H1 (cell line): ENCODE data around the gene IL36G. TPM values are rescaled to one million over a fixed set of nuclear protein-coding genes. Genes with fewer than 3 reads are reported as not detected.

ENCODE experiments used
- CTCF ChIA-PET: fragments of 300-600 bp; sonication (Branson Sonifier 250); formaldehyde crosslinking; loops from one replicate; lab custom pipeline; 2021; ENCODE audit not compliant: partially characterized antibody; lab: Charles Lee
- POLR2A ChIA-PET: fragments of 300-600 bp; sonication (Branson Sonifier 250); formaldehyde crosslinking; loops from one replicate; lab custom pipeline; 2021; ENCODE audit warnings: inconsistent platforms; ENCODE audit not compliant: partially characterized antibody; lab: Charles Lee
- DNase-seq, 2 experiments: peaks; one replicate each; pipeline versions ENCODE4 v3.0.0 to v3.0.0-alpha.2; 2010 to 2022; ENCODE audit warnings: low spot score in 2 of 2, low read depth in 1 of 2, mixed read lengths in 1 of 2
- FAIRE-seq: peaks from 2 replicates; lab custom pipeline; 2011; peaks lifted over from hg19 to GRCh38; lab: Jason Lieb, UNC
- H2AFZ ChIP-seq: 2 replicates; pipeline ENCODE4 v1.8.1; 2012; ENCODE audit warnings: low read length, inconsistent platforms
- H2AK5ac ChIP-seq: 2 replicates; pipeline ENCODE4 v1.6.1; 2013; ENCODE audit warnings: low read depth, low read length
- H2BK120ac ChIP-seq: replicated peaks from 2 replicates; pipeline ENCODE3; 2013; ENCODE audit warnings: low read depth, low read length, inconsistent platforms
- H2BK12ac ChIP-seq: 2 replicates; pipeline ENCODE4 v1.6.1; 2013; ENCODE audit warnings: low read depth, low read length
- H2BK15ac ChIP-seq: 2 replicates; pipeline ENCODE4 v1.6.1; 2013; ENCODE audit warnings: low read length
- H2BK20ac ChIP-seq: 2 replicates; pipeline ENCODE4 v1.6.1; 2013; ENCODE audit warnings: low read length
- H2BK5ac ChIP-seq: 2 replicates; pipeline ENCODE4 v1.6.1; 2013; ENCODE audit warnings: low read depth, low read length
- H3K14ac ChIP-seq: 2 replicates; pipeline ENCODE4 v1.6.1; 2013; ENCODE audit warnings: inconsistent platforms; ENCODE audit not compliant: insufficient read length
- H3K18ac ChIP-seq: 2 replicates; pipeline ENCODE4 v1.6.1; 2013; ENCODE audit warnings: low read length; ENCODE audit errors: extremely low read depth
- H3K23ac ChIP-seq: 2 replicates; pipeline ENCODE4 v1.6.1; 2013; ENCODE audit warnings: inconsistent platforms; ENCODE audit not compliant: insufficient read length
- H3K23me2 ChIP-seq: 2 replicates; pipeline ENCODE4 v1.6.1; 2013; ENCODE audit warnings: low read depth, low read length
- H3K27ac ChIP-seq: 2 replicates; pipeline ENCODE4 v1.6.1; 2011; ENCODE audit warnings: low read depth, low read length, inconsistent platforms
- H3K27me3 ChIP-seq, 4 experiments: replicated peaks in 1 of 4; 1 replicate in 1 of 4; 2 replicates in 3 of 4; pipeline versions ENCODE4 v1.6.1 to v1.8.1; 2011 to 2013; ENCODE audit warnings: low read length in 3 of 4, mild to moderate bottlenecking in 3 of 4, inconsistent platforms in 2 of 4, mixed read lengths in 2 of 4, moderate library complexity in 1 of 4; ENCODE audit not compliant: control insufficient read depth in 3 of 4, insufficient read depth in 3 of 4; ENCODE audit errors: extremely low read depth in 1 of 4
- H3K36me3 ChIP-seq, 4 experiments: 2 replicates each; pipeline versions ENCODE4 v1.6.1 to v1.8.1; 2011 to 2013; ENCODE audit warnings: mild to moderate bottlenecking in 4 of 4, low read length in 3 of 4, moderate library complexity in 2 of 4, control low read depth in 1 of 4, inconsistent platforms in 1 of 4; ENCODE audit not compliant: insufficient read depth in 4 of 4, control insufficient read depth in 2 of 4
- H3K4ac ChIP-seq: replicated peaks from 2 replicates; pipeline ENCODE3; 2013; ENCODE audit warnings: low read length, low read depth, mixed read lengths, inconsistent platforms; ENCODE audit not compliant: insufficient read length
- H3K4me1 ChIP-seq, 4 experiments: replicated peaks in 1 of 4; 1 replicate in 1 of 4; 2 replicates in 3 of 4; pipeline versions ENCODE4 v1.6.1 to v1.8.1; 2011 to 2013; ENCODE audit warnings: low read length in 3 of 4, inconsistent platforms in 2 of 4, mixed read lengths in 1 of 4; ENCODE audit not compliant: insufficient read depth in 4 of 4, control insufficient read depth in 3 of 4
- H3K4me2 ChIP-seq, 2 experiments: 2 replicates each; pipeline versions ENCODE4 v1.6.1 to v1.8.1; 2011 to 2013; ENCODE audit warnings: low read depth in 2 of 2, low read length in 2 of 2, control low read depth in 1 of 2, inconsistent platforms in 1 of 2, mild to moderate bottlenecking in 1 of 2; ENCODE audit not compliant: insufficient read depth in 1 of 2
- H3K4me3 ChIP-seq, 4 experiments: fragments of 200-600, 300-600 bp in 1 of 4; sonication (generic), shearing (Covaris generic), sonication (Bioruptor Twin) in 1 of 4; 2 replicates each; pipeline versions ENCODE4 v1.5.1 to v1.8.1; 2011 to 2016; ENCODE audit warnings: low read length in 4 of 4, low read depth in 3 of 4, control low read depth in 2 of 4, inconsistent platforms in 2 of 4, mild to moderate bottlenecking in 2 of 4, mixed read lengths in 1 of 4, moderate library complexity in 1 of 4; ENCODE audit not compliant: insufficient read depth in 2 of 4; ENCODE audit errors: extremely low read depth in 1 of 4
- H3K56ac ChIP-seq: replicated peaks from 2 replicates; pipeline ENCODE3; 2013; ENCODE audit warnings: low read depth, mild to moderate bottlenecking, mixed read lengths, low read length, inconsistent platforms; ENCODE audit not compliant: insufficient read length
- H3K79me1 ChIP-seq: 2 replicates; pipeline ENCODE4 v1.6.1; 2013; ENCODE audit warnings: low read depth, low read length, control low read depth
- H3K79me2 ChIP-seq, 2 experiments: 2 replicates each; pipeline versions ENCODE4 v1.6.1 to v1.8.1; 2012 to 2013; ENCODE audit warnings: low read length in 2 of 2, mild to moderate bottlenecking in 2 of 2, inconsistent platforms in 1 of 2; ENCODE audit not compliant: insufficient read depth in 2 of 2, control insufficient read depth in 1 of 2
- H3K9ac ChIP-seq, 4 experiments: replicated peaks in 1 of 4; 1 replicate in 1 of 4; 2 replicates in 3 of 4; pipeline versions ENCODE4 v1.6.1 to v1.8.1; 2011 to 2013; ENCODE audit warnings: low read depth in 3 of 4, low read length in 3 of 4, control low read depth in 2 of 4, mild to moderate bottlenecking in 2 of 4, moderate library complexity in 2 of 4, inconsistent platforms in 1 of 4; ENCODE audit errors: extremely low read depth in 1 of 4
- H3K9me3 ChIP-seq, 2 experiments: 2 replicates each; pipeline versions ENCODE4 v1.6.1 to v1.8.1; 2012 to 2013; ENCODE audit warnings: mild to moderate bottlenecking in 2 of 2, moderate library complexity in 2 of 2, control low read depth in 1 of 2, inconsistent platforms in 1 of 2, low read depth in 1 of 2, low read length in 1 of 2, mixed read lengths in 1 of 2; ENCODE audit not compliant: insufficient read depth in 2 of 2
- H4K20me1 ChIP-seq, 2 experiments: replicated peaks in 1 of 2; 2 replicates each; pipeline versions ENCODE3 to v1.8.1; 2011 to 2013; ENCODE audit warnings: inconsistent platforms in 2 of 2, low read length in 2 of 2, mild to moderate bottlenecking in 1 of 2; ENCODE audit not compliant: insufficient read depth in 2 of 2, control insufficient read depth in 1 of 2
- H4K5ac ChIP-seq: 2 replicates; pipeline ENCODE4 v1.6.1; 2013; ENCODE audit warnings: low read length, low read depth, mixed read lengths, inconsistent platforms; ENCODE audit not compliant: insufficient read length
- H4K8ac ChIP-seq: 2 replicates; pipeline ENCODE4 v1.8.0; 2013; ENCODE audit warnings: mild to moderate bottlenecking, moderate library complexity, low read length, inconsistent platforms; ENCODE audit not compliant: insufficient read depth; ENCODE audit errors: extremely low read depth
- H4K91ac ChIP-seq: replicated peaks from 2 replicates; pipeline ENCODE3; 2013; ENCODE audit warnings: low read length, mixed read lengths, inconsistent platforms; ENCODE audit not compliant: insufficient read length
- ATF2 ChIP-seq: IDR thresholded peaks from 2 replicates; pipeline ENCODE4 v1.6.1; 2012; ENCODE audit warnings: low read length, inconsistent platforms
- CBX8 ChIP-seq: fragments of 300-800, 300-1000 bp; sonication (generic); IDR thresholded peaks from 2 replicates; pipeline ENCODE4 v1.7.1; 2016; ENCODE audit warnings: low read depth, low read length, borderline replicate concordance
- HDAC2 ChIP-seq, 2 experiments: fragments of 300-600 bp in 1 of 2; sonication (generic) in 1 of 2; IDR thresholded peaks; 2 replicates each; pipeline ENCODE4 v1.6.1; 2011 to 2012; ENCODE audit warnings: low read depth in 2 of 2, low read length in 2 of 2, mild to moderate bottlenecking in 2 of 2, moderate library complexity in 2 of 2, borderline replicate concordance in 1 of 2, inconsistent platforms in 1 of 2
- KDM1A ChIP-seq: fragments of 200-600, 300-600 bp; sonication (generic); IDR thresholded peaks from 2 replicates; pipeline ENCODE4 v1.7.1; 2016; ENCODE audit warnings: mild to moderate bottlenecking, low read length, borderline replicate concordance
- KDM5A ChIP-seq: fragments of 200-600 bp; IDR thresholded peaks from 2 replicates; pipeline ENCODE4 v1.7.1; 2012; ENCODE audit warnings: mild to moderate bottlenecking, low read length, inconsistent platforms, mixed read lengths
- POLR2AphosphoS5 ChIP-seq: IDR thresholded peaks from 2 replicates; pipeline ENCODE4 v1.6.1; 2011; ENCODE audit warnings: low read depth, low read length
- SP4 ChIP-seq: IDR thresholded peaks from 2 replicates; pipeline ENCODE4 v1.6.1; 2012; ENCODE audit warnings: low read length, inconsistent platforms
- SRF ChIP-seq: IDR thresholded peaks from 2 replicates; pipeline ENCODE4 v1.6.1; 2011; ENCODE audit warnings: mild to moderate bottlenecking, low read depth, low read length, moderate library complexity
- SUZ12 ChIP-seq: fragments of 200-600 bp; sonication (generic); IDR thresholded peaks from 2 replicates; pipeline ENCODE4 v1.6.1; 2012; ENCODE audit warnings: mild to moderate bottlenecking, inconsistent platforms, low read length, moderate library complexity, mixed read lengths
- TAF1 ChIP-seq: IDR thresholded peaks from 2 replicates; pipeline ENCODE4 v1.6.1; 2011; ENCODE audit warnings: mild to moderate bottlenecking, low read depth, low read length
- YY1 ChIP-seq: IDR thresholded peaks from 2 replicates; pipeline ENCODE4 v1.6.1; 2011; ENCODE audit warnings: low read depth, mild to moderate bottlenecking, low read length
- ZNF274 ChIP-seq: IDR thresholded peaks from 2 replicates; pipeline ENCODE4 v1.7.0; 2012; ENCODE audit warnings: low read length, borderline replicate concordance; ENCODE audit errors: extremely low read depth
- WGBS, 2 experiments: shearing (Covaris generic) in 1 of 2; methylation state at CpG; one replicate each; pipeline versions ENCODE4 v1.1.6 to v1.1.7; 2013 to 2015; ENCODE audit warnings: low lambda C conversion rate in 2 of 2, mixed read lengths in 2 of 2, inconsistent platforms in 1 of 2, low coverage in 1 of 2, missing lambda C conversion rate in 1 of 2; ENCODE audit not compliant: insufficient replicate concordance in 2 of 2, insufficient coverage in 1 of 2, insufficient read length in 1 of 2; ENCODE audit errors: extremely low coverage in 1 of 2, missing lambda C conversion rate in 1 of 2; 5-methylcytosine and 5-hydroxymethylcytosine counted together
- polyA plus RNA-seq, 7 experiments: library from polyadenylated mRNA; depleted of rRNA in 3 of 7; stranded (reverse) in 5 of 7; unstranded in 2 of 7; fragments of >200 nt in 5 of 7; fragments of 200-250 nt in 2 of 7; gene quantifications; 1 replicate in 5 of 7; 2 replicates in 1 of 7; 4 replicates in 1 of 7; pipeline versions ENCODE4 v1.2.1 to v1.2.3, GENCODE V29; 2011 to 2013; ENCODE audit warnings: missing spikeins in 2 of 7, mixed read lengths in 2 of 7
- total RNA-seq: library from RNA; stranded (reverse); fragmentation: NEBNext Ultra II Directional; extraction: Animal tissue kit (Norgen Biotek cat#: 25700); gene quantifications from 2 replicates; pipeline ENCODE4 v1.2.1, GENCODE V29; 2021

IL36G gene
- total and polyA plus RNA-seq, 2 of the 8 experiments (the other 6 are each of a cell fraction or from before 2014, with no cell fraction given) = 0.39 TPM; not detected in 1

GRCh38 chr2:112947374-112947773 is 30.4 kb upstream of the IL36G start:
- WGBS, 2 experiments = 76% methylated on average over 2 of the region's 2 CpGs; no CpG with 5 or more reads in 1 of the 2 experiments
- no peak overlapping the region for H2BK15ac ChIP-seq
- DNase-seq = no peak
- no peak for TF ChIP-seq ZNF274
- TF ChIP-seq KDM1A = no peak
- no peak for TF ChIP-seq YY1
- TF ChIP-seq POLR2AphosphoS5 = no peak
- no peak for TF ChIP-seq TAF1
- TF ChIP-seq SUZ12 = no peak
- no peak for TF ChIP-seq KDM5A
- TF ChIP-seq CBX8 = no peak
- TF ChIP-seq SP4 = no peak
- no peak for TF ChIP-seq ATF2
- no peak for TF ChIP-seq HDAC2 (IDR thresholded peaks at IDR 0.05; ENCODE audit: borderline replicate concordance in 1 of 2, low read depth in 2 of 2, low read length in 2 of 2)
- no peak for TF ChIP-seq SRF

More at GRCh38 chr2:112947374-112947773, 30.4 kb upstream of the IL36G start:
- Histone ChIP-seq H3K79me1 (no peaks in the 10 kb centered on the region), H3K9ac (no peak overlapping the region), H3K23ac (no peak overlapping the region), H3K9me3 (no peaks in the 10 kb centered on the region), H4K8ac (no peak overlapping the region), H2BK20ac (no peak overlapping the region), H3K18ac (no peak overlapping the region), H4K91ac (no peak overlapping the region), H4K20me1 (no peaks in the 10 kb centered on the region), H3K27ac (no peak overlapping the region), H3K14ac (no peak overlapping the region), H3K4me1 (no peaks in the 10 kb centered on the region), H3K4ac (no peak overlapping the region), H2AFZ (no peak overlapping the region), H4K5ac (no peak overlapping the region), H3K4me2 (no peak overlapping the region), H2BK12ac (no peak overlapping the region), H3K56ac (no peak overlapping the region), H3K23me2 (no peaks in the 10 kb centered on the region), H3K79me2 (no peaks in the 10 kb centered on the region), H2AK5ac (no peak overlapping the region), H2BK120ac (no peak overlapping the region), H3K27me3 (no peaks in the 10 kb centered on the region), H3K4me3 (no peak overlapping the region), H2BK5ac (no peak overlapping the region), H3K36me3 (no peaks in the 10 kb centered on the region)
- no peak for FAIRE-seq
- CTCF ChIA-PET = interaction anchor here (0.5 to 6.4 kb wide), 5 partner anchors 9 to 199 kb away, joined by 3 to 41 read pairs (median 5); no protein-coding TSS in a partner anchor
- POLR2A ChIA-PET = no interaction called here
